Measurements from ENCODE around the gene TMPRSS9. TPM values are rescaled to one million over a fixed set of nuclear protein-coding genes. Genes with fewer than 3 reads are reported as not detected.

The TMPRSS9 gene
- total and polyA plus RNA-seq, 2 of the 13 experiments (the other 11 are each of a cell fraction or from before 2014, with no cell fraction given), result 2.5 to 5.2 TPM

- TF ChIP-seq RERE (CRISPR knock-in tag; IDR thresholded peaks at IDR 0.05; ENCODE audit: low read depth) (no peak), HNF4A (CRISPR knock-in tag; IDR thresholded peaks at IDR 0.05) (0 out of 2 replicates have a peak, but pooled peaks have one; percentile 7), NPAS2 (CRISPR knock-in tag; IDR thresholded peaks at IDR 0.05; ENCODE audit: borderline replicate concordance) (no peak)
These were observed 31.0 kb upstream of the TMPRSS9 start (continued) for GRCh38 chr19:2329149-2329478.

GRCh38 chr19:2329501-2329916 is 30.6 kb upstream of the TMPRSS9 start:
- ChIA-PET POLR2A (interaction anchor here (1.7 to 3.4 kb wide), 2 partner anchors 64 to 98 kb away, joined by 6 to 35 read pairs; partner anchors contain the start of gene TIMM13), CTCF (ENCODE audit: low intra/inter-chr PET ratio, low total read pairs) (no interaction called here)
- Histone ChIP-seq H3K4me1 (ENCODE audit: insufficient read depth, low read length) (peaks cover 64% of the 10 kb centered on the region), H2AFZ (ENCODE audit: low read length) (no peak overlapping the region), H3K9ac (ENCODE audit: insufficient read depth, low read depth, low read length) (peak overlapping the region; percentile 97), H4K20me1 (ENCODE audit: insufficient read depth, low read length) (0 out of 2 replicates have a peak, but pooled peaks cover 2% of the 10 kb centered on the region), H3K27ac (ENCODE audit: extremely low read length, insufficient read depth, low read length) (peak overlapping the region; percentile 82), H3K4me2 (ENCODE audit: low read depth, low read length) (peak overlapping the region; percentile 95), H3K4me3 (replicated peaks in 1 of 3; ENCODE audit: insufficient read depth in 1 of 3, low read depth in 2 of 3, low read length in 3 of 3) (peak overlapping the region; percentile 87 to 94 (median 89)), H3K9me3 (ENCODE audit: low read length) (no peaks in the 10 kb centered on the region), H3K27me3 (ENCODE audit: control insufficient read depth in 1 of 2, insufficient read depth in 2 of 2, low read length in 2 of 2) (no peaks in the 10 kb centered on the region; a peak in 1 of 5 replicates), H3K79me2 (ENCODE audit: insufficient read depth, low read length) (peaks cover 38% of the 10 kb centered on the region), H3K36me3 (replicated peaks in 1 of 2; ENCODE audit: control insufficient read depth in 1 of 2, insufficient read depth in 2 of 2, low read length in 2 of 2) (peaks cover 6 to 18% of the 10 kb centered on the region in 2 experiments; a peak in 3 of 5 replicates)
- intact Hi-C loops (cut with micrococcal nuclease; ENCODE audit: unreplicated experiment), result no loop called here
- peak; percentile 31 for ATAC-seq
- no TSS peak for BruUV-seq (replicated peaks)
- TF ChIP-seq HMGXB4 (CRISPR knock-in tag; IDR thresholded peaks at IDR 0.05; ENCODE audit: borderline replicate concordance in 1 of 2, low read depth in 1 of 2), result 0 out of 4 replicates have a peak, but pooled peaks of 1 of the 2 experiments have one; percentile 12
- no peak for TF ChIP-seq U2AF2 (IDR thresholded peaks at IDR 0.05; ENCODE audit: low read depth, low read length)
- TF ChIP-seq SMAD3 (CRISPR knock-in tag; IDR thresholded peaks at IDR 0.05), result no peak
- no peak for FAIRE-seq
- WGBS (ENCODE audit: low lambda C conversion rate), result 9% methylated on average over 13 of the region's 13 CpGs
- no peak for DNase-seq (ENCODE audit: low spot score)
- in situ Hi-C loops (cut with HindIII; ENCODE audit: extremely low pct_ligation_motif_present, low pct_unique_long_range_greater_than_20kb), result no loop called here
